Measurements from ENCODE around the gene IL36A. TPM values are rescaled to one million over a fixed set of nuclear protein-coding genes. Genes with fewer than 3 reads are reported as not detected.

The IL36A gene, protein sequence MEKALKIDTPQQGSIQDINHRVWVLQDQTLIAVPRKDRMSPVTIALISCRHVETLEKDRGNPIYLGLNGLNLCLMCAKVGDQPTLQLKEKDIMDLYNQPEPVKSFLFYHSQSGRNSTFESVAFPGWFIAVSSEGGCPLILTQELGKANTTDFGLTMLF
- total RNA-seq, result not detected
- polyA plus RNA-seq, result not detected
- long read RNA-seq, donor 1, result 0 reads
- long read RNA-seq, donor 2, result 0 reads
- long read RNA-seq, donor 3, result 0 reads
- long read RNA-seq, donor 4, result 0 reads
- long read RNA-seq, donor 5, result 0 reads

DNA sequence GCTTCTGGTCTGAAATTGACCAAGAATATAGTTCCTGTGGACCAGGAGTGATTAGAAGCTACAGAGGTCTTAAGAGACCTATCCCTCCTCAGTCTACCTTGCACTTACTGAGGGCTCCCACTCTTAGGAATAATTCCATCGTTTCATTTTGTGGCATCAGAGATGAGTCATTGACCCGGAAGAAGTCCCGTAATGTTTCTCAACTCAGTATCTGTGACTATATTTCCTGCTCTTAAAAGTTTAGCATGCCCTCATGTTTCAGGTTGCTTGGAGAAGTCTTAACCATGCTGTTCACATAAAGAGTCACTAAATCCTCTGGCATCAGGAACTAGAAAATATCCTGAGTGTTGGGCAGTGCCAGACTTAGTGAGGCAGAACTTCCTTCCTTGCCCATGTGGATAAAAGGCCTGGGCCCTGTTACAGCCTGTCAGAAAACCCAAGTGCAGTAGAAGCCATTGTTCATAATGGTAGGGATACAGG lies at the start of gene IL36A:
Gene IL36A, plus strand, starts transcription at position 430 of the 480 bp plus-strand sequence. CDS start 413 bp downstream, outside the sequence.
- Histone ChIP-seq H3K27ac (ENCODE audit: low read depth in 1 of 2, low read length in 1 of 2) (no peak within 1 kb of the TSS), H3K9ac (ENCODE audit: insufficient read depth in 1 of 2, low read length in 2 of 2) (no peak within 1 kb of the TSS), H3K4me1 (ENCODE audit: control insufficient read depth in 5 of 5, insufficient read depth in 5 of 5, low read length in 5 of 5) (no peaks in the 10 kb centered on the region), H3K4me3 (no peak within 1 kb of the TSS), H3K27me3 (ENCODE audit: control insufficient read depth in 3 of 3, insufficient read depth in 3 of 3, low read length in 2 of 3) (no peaks in the 10 kb centered on the region), H3K9me3 (ENCODE audit: control insufficient read depth in 4 of 4, insufficient read depth in 3 of 4, low read length in 3 of 4) (peaks cover 0 to 8% (median 2%) of the 10 kb centered on the region in 4 donors), H3K36me3 (ENCODE audit: control insufficient read depth in 4 of 4, insufficient read depth in 4 of 4, low read length in 4 of 4) (no peaks in the 10 kb centered on the region)
- ATAC-seq (ENCODE audit: insufficient read depth, low FRiP score), result no peak
- TF ChIP-seq, protein P1, sequence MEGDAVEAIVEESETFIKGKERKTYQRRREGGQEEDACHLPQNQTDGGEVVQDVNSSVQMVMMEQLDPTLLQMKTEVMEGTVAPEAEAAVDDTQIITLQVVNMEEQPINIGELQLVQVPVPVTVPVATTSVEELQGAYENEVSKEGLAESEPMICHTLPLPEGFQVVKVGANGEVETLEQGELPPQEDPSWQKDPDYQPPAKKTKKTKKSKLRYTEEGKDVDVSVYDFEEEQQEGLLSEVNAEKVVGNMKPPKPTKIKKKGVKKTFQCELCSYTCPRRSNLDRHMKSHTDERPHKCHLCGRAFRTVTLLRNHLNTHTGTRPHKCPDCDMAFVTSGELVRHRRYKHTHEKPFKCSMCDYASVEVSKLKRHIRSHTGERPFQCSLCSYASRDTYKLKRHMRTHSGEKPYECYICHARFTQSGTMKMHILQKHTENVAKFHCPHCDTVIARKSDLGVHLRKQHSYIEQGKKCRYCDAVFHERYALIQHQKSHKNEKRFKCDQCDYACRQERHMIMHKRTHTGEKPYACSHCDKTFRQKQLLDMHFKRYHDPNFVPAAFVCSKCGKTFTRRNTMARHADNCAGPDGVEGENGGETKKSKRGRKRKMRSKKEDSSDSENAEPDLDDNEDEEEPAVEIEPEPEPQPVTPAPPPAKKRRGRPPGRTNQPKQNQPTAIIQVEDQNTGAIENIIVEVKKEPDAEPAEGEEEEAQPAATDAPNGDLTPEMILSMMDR (IDR thresholded peaks at IDR 0.05; ENCODE audit: control extremely low read depth, extremely low read depth), result no peak
- no peak for DNase-seq
- WGBS, 2 donors, result 84 to 85% methylated on average over 3 of the region's 3 CpGs

DNA sequence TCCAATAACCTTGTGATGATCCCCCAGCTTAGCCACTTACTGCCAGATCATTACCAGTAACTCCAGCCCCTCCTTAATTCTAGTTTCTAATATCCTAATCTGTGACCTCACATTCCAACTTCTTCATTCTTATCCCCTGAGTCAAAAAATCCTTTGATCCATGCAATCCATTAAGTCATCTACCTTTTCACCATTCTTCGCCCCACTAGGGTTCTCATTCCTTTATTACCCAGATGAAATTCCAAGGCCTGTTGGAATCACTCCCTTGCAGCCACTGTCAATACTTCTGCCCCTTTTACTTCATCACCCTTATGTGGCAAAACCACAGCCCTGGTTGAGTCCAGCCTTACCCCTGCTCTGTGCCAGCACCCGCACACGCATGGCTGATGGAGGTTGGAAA lies 47.7 kb upstream of the IL36A start:
- TF ChIP-seq, protein P1 (IDR thresholded peaks at IDR 0.05; ENCODE audit: control extremely low read depth, extremely low read depth), result no peak

DNA sequence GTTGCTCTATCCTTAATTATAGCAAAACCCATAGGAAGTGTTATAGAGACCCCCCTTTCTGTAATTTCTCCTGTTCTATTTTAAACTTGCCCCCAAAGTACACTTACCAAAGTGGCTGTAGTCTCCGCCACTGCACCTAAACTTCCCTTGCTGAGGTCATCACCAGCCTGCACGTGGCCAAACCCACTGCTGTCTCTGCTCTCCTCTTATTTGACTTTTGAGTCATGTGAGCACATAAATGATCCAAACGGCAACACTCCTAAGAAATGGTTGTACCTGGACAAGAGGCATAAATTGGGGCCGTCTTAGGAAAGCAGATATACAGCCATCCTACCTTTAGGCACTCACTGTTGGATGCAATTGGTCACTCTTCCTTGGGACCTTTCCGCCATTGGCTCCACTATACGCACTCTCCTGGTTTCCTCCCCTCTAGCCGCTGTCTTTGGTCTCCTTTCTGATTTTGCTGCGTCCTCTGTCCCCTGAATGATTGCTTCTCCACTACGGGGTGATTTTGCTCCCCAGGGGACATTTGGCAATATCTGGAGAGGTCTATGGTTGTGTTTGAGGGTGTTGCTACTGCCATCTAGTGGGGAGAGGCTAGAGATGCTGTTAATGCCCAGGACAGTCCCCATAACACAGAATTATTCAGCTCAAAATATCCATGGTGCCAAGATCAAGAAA lies 46.7 kb upstream of the IL36A start:
- Histone ChIP-seq H3K27me3 (ENCODE audit: control insufficient read depth in 3 of 3, insufficient read depth in 3 of 3, low read length in 2 of 3) (no peaks in the 10 kb centered on the region), H3K36me3 (ENCODE audit: control insufficient read depth in 4 of 4, insufficient read depth in 4 of 4, low read length in 4 of 4) (no peaks in the 10 kb centered on the region), H3K9ac (ENCODE audit: insufficient read depth in 1 of 2, low read length in 2 of 2) (no peak overlapping the region), H3K4me3 (no peak overlapping the region), H3K4me1 (ENCODE audit: control insufficient read depth in 5 of 5, insufficient read depth in 5 of 5, low read length in 5 of 5) (no peaks in the 10 kb centered on the region), H3K27ac (ENCODE audit: low read depth in 1 of 2, low read length in 1 of 2) (no peak overlapping the region), H3K9me3 (ENCODE audit: control insufficient read depth in 4 of 4, insufficient read depth in 3 of 4, low read length in 3 of 4) (no peaks in the 10 kb centered on the region)
- peak; percentile 69 for ATAC-seq (ENCODE audit: insufficient read depth, low FRiP score)
- TF ChIP-seq, protein P1 (IDR thresholded peaks at IDR 0.05; ENCODE audit: control extremely low read depth, extremely low read depth), result peak; percentile 53
- WGBS, 2 donors, result 41 to 54% methylated on average over 9 of the region's 9 CpGs
- DNase-seq, result peak; percentile 35 to 75 (median 68)

More for the DNA sequence above, 47.7 kb upstream of the IL36A start:
- Histone ChIP-seq H3K4me3 (no peak overlapping the region), H3K36me3 (ENCODE audit: control insufficient read depth in 4 of 4, insufficient read depth in 4 of 4, low read length in 4 of 4) (no peaks in the 10 kb centered on the region), H3K9me3 (ENCODE audit: control insufficient read depth in 4 of 4, insufficient read depth in 3 of 4, low read length in 3 of 4) (no peaks in the 10 kb centered on the region), H3K9ac (ENCODE audit: insufficient read depth in 1 of 2, low read length in 2 of 2) (no peak overlapping the region), H3K27ac (ENCODE audit: low read depth in 1 of 2, low read length in 1 of 2) (no peak overlapping the region), H3K27me3 (ENCODE audit: control insufficient read depth in 3 of 3, insufficient read depth in 3 of 3, low read length in 2 of 3) (no peaks in the 10 kb centered on the region), H3K4me1 (ENCODE audit: control insufficient read depth in 5 of 5, insufficient read depth in 5 of 5, low read length in 5 of 5) (no peaks in the 10 kb centered on the region)
- no peak for ATAC-seq (ENCODE audit: insufficient read depth, low FRiP score)
- 96 to 97% methylated on average over 3 of the region's 3 CpGs for WGBS, 2 donors
- DNase-seq, result no peak

Data from lung (tissue), 16 donors.